GM21576 (cell line): Measurements from ENCODE around the gene TPPP2.

ENCODE experiments used
- ATAC-seq: cut with Tn5 transposase; IDR thresholded peaks from one replicate; pipeline ENCODE4 v1.9.1; 2021; ENCODE audit warnings: mild to moderate bottlenecking, moderate library complexity; ENCODE audit not compliant: unreplicated experiment

The TPPP2 gene

GRCh38 chr14:21016413-21017190, 13.4 kb upstream of the TPPP2 start:
- ATAC-seq = no peak

GRCh38 chr14:21017528-21018245, 12.3 kb upstream of the TPPP2 start:
- no peak for ATAC-seq

GRCh38 chr14:21018286-21018685, 11.7 kb upstream of the TPPP2 start:
- ATAC-seq = no peak

- ATAC-seq = no peak
Observed at GRCh38 chr14:21018781-21019180, 11.2 kb upstream of the TPPP2 start.

GRCh38 chr14:21019366-21019765, 10.7 kb upstream of the TPPP2 start:
- ATAC-seq = no peak

GRCh38 chr14:21020977-21021545, 9.0 kb upstream of the TPPP2 start:
- no peak for ATAC-seq

- ATAC-seq = no peak
Observed at GRCh38 chr14:21022686-21023085, 7.3 kb upstream of the TPPP2 start.

GRCh38 chr14:21023174-21023573, 6.8 kb upstream of the TPPP2 start:
- no peak for ATAC-seq

- no peak for ATAC-seq
Observed at GRCh38 chr14:21023817-21024584, 6.0 kb upstream of the TPPP2 start.

- no peak for ATAC-seq
Observed at GRCh38 chr14:21024585-21025370, 5.2 kb upstream of the TPPP2 start, which contains the start of gene NDRG2. Gene NDRG2 (minus strand): TSS chr14:21025061. CDS start chr14:21023315, 1,746 bp downstream.

- no peak for ATAC-seq
Observed at GRCh38 chr14:21025371-21026273, 4.4 kb upstream of the TPPP2 start.

- no peak for ATAC-seq
Observed at GRCh38 chr14:21026274-21026987, 3.6 kb upstream of the TPPP2 start.

GRCh38 chr14:21026988-21027315, 3.1 kb upstream of the TPPP2 start:
- ATAC-seq = no peak

GRCh38 chr14:21030531-21030930, 514 bp downstream of the TPPP2 start:
- no peak for ATAC-seq

GRCh38 chr14:21032326-21033132, 2.5 kb downstream of the TPPP2 start:
- ATAC-seq = no peak

- no peak for ATAC-seq
Observed at GRCh38 chr14:21033133-21033698, 3.2 kb downstream of the TPPP2 start.

- ATAC-seq = no peak
Observed at GRCh38 chr14:21034707-21035106, 4.7 kb downstream of the TPPP2 start, which contains the start of gene RNASE13. Gene RNASE13 (minus strand): TSS chr14:21034807. CDS start chr14:21034288, 519 bp downstream.

- no peak for ATAC-seq
Observed at GRCh38 chr14:21036751-21037150, 6.7 kb downstream of the TPPP2 start.
